PFSK-1 (cell line): ENCODE data around the gene TRIM49D1.
"Not testable (repeated sequence)": the region's sequence is repeated elsewhere in the genome, so short reads cannot be mapped to it uniquely, and the experiment has no call there.

Experiments used
- FOXP2 ChIP-seq: optimal IDR thresholded peaks from 2 replicates; pipeline ENCODE3; 2011; ENCODE audit warnings: borderline replicate concordance, control low read depth, inconsistent platforms; ENCODE audit not compliant: insufficient read depth; ENCODE audit errors: extremely low read length, extremely low read depth
- POLR2AphosphoS5 ChIP-seq: IDR thresholded peaks from 2 replicates; pipeline ENCODE4 v1.6.1; 2012; ENCODE audit warnings: low read depth, mild to moderate bottlenecking, control low read depth, low read length, moderate library complexity
- REST ChIP-seq, 2 experiments: IDR thresholded peaks; 2 replicates each; pipeline versions ENCODE4 v1.6.1 to v1.8.0; 2011 to 2012; ENCODE audit warnings: low read depth in 2 of 2, low read length in 2 of 2, control low read depth in 1 of 2, inconsistent platforms in 1 of 2, mild to moderate bottlenecking in 1 of 2, moderate library complexity in 1 of 2; ENCODE audit not compliant: insufficient read depth in 1 of 2
- SIN3A ChIP-seq: IDR thresholded peaks from 2 replicates; pipeline ENCODE4 v1.6.1; 2012; ENCODE audit warnings: mild to moderate bottlenecking, low read length, moderate library complexity, borderline replicate concordance; ENCODE audit not compliant: insufficient read depth
- TAF1 ChIP-seq: IDR thresholded peaks from 2 replicates; pipeline ENCODE4 v1.6.1; 2012; ENCODE audit warnings: low read length, control low read depth, borderline replicate concordance; ENCODE audit not compliant: insufficient read depth

GRCh38 chr11:89965737-89966136 is 43.7 kb upstream of the TRIM49D1 start, which contains the start of gene TRIM64:
- not testable (repeated sequence) for TF ChIP-seq TAF1; POLR2AphosphoS5; SIN3A; REST (IDR thresholded peaks at IDR 0.05; ENCODE audit: insufficient read depth in 1 of 2, low read depth in 2 of 2, low read length in 2 of 2); FOXP2
